ENCODE data around the gene ZFYVE28.

Gene ZFYVE28

GRCh38 chr4:2268357-2269205 lies 149.9 kb downstream of the ZFYVE28 start:
- H3K27ac Mint-ChIP-seq, result no peak overlapping the region

GRCh38 chr4:2267841-2268240 lies 150.6 kb downstream of the ZFYVE28 start:
- Mint-ChIP-seq H3K27me3 (no peaks in the 10 kb centered on the region), H3K27ac (no peak overlapping the region), H3K4me3 (no peak overlapping the region), H3K4me1 (peaks cover 7% of the 10 kb centered on the region), H3K9me3 (no peaks in the 10 kb centered on the region), H3K36me3 (no peaks in the 10 kb centered on the region)
- no peak for DNase-seq
- CTCF ChIA-PET, result no interaction called here

More at GRCh38 chr4:2268357-2269205, 149.9 kb downstream of the ZFYVE28 start:
- no peaks in the 10 kb centered on the region for H3K27me3 Mint-ChIP-seq
- no peak overlapping the region for H3K4me3 Mint-ChIP-seq
- H3K36me3 Mint-ChIP-seq, result no peaks in the 10 kb centered on the region
- DNase-seq, result no peak
- CTCF ChIA-PET, result no interaction called here
- no peaks in the 10 kb centered on the region for H3K9me3 Mint-ChIP-seq
- H3K4me1 Mint-ChIP-seq, result peaks cover 2% of the 10 kb centered on the region

- Mint-ChIP-seq H3K9me3 (no peaks in the 10 kb centered on the region), H3K4me3 (no peak overlapping the region), H3K27ac (no peak overlapping the region), H3K27me3 (no peaks in the 10 kb centered on the region), H3K4me1 (peaks cover 5% of the 10 kb centered on the region), H3K36me3 (no peaks in the 10 kb centered on the region)
- no peak for DNase-seq
- CTCF ChIA-PET, result no interaction called here
These were observed 151.1 kb downstream of the ZFYVE28 start for GRCh38 chr4:2267320-2267811.

- Mint-ChIP-seq H3K27ac (no peak overlapping the region), H3K4me1 (peaks cover 5% of the 10 kb centered on the region), H3K9me3 (no peaks in the 10 kb centered on the region), H3K27me3 (no peaks in the 10 kb centered on the region), H3K36me3 (no peaks in the 10 kb centered on the region), H3K4me3 (no peak overlapping the region)
- no peak for DNase-seq
- CTCF ChIA-PET, result interaction anchor here (0.7 kb wide), 1 partner anchor 46 kb away, joined by 3 read pairs; no protein-coding TSS in a partner anchor
These were observed 151.6 kb downstream of the ZFYVE28 start for GRCh38 chr4:2266821-2267220.

- H3K36me3 Mint-ChIP-seq, result no peaks in the 10 kb centered on the region
- H3K9me3 Mint-ChIP-seq, result no peaks in the 10 kb centered on the region
- CTCF ChIA-PET, result no interaction called here
- H3K4me3 Mint-ChIP-seq, result no peak overlapping the region
- DNase-seq, result no peak
- H3K27me3 Mint-ChIP-seq, result no peaks in the 10 kb centered on the region
- H3K4me1 Mint-ChIP-seq, result peaks cover 5% of the 10 kb centered on the region
- no peak overlapping the region for H3K27ac Mint-ChIP-seq
These were observed 152.3 kb downstream of the ZFYVE28 start for GRCh38 chr4:2266181-2266580.

GRCh38 chr4:2265113-2266110 lies 153.0 kb downstream of the ZFYVE28 start:
- no peaks in the 10 kb centered on the region for H3K27me3 Mint-ChIP-seq
- CTCF ChIA-PET, result interaction anchor here (0.8 kb wide), 1 partner anchor 17 kb away, joined by 3 read pairs; no protein-coding TSS in a partner anchor
- H3K36me3 Mint-ChIP-seq, result no peaks in the 10 kb centered on the region
- H3K4me1 Mint-ChIP-seq, result peaks cover 5% of the 10 kb centered on the region
- DNase-seq, result no peak
- H3K9me3 Mint-ChIP-seq, result no peaks in the 10 kb centered on the region
- H3K4me3 Mint-ChIP-seq, result no peak overlapping the region
- H3K27ac Mint-ChIP-seq, result no peak overlapping the region

DNA sequence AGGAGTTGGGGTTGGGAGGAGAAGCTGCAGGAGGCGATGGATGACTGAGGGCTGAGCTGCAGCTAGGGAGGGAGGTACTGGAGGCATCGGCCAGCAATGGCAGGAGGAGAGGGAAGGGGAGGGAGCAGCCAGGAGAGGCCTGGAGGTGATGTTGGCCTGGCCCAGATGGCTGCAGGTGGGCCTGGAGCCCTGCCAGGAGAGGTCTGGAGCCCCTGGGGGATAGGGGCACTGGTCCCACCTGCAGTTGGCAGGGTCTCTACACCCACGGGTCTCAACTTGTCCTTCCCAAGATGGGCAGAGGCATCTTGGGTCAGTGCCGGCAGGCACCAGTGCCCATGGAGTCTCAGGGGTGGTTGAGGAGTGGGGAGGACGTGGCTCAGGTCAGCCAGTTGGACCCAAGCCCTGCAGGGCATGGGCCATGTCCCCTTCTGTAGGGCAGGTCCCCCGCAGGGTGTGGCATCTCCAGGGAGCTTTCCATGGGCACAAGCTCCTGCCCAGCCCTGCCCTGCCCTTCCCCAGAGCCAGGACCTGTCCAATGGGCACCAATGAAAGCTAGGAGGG lies 153.9 kb downstream of the ZFYVE28 start:
- Mint-ChIP-seq H3K36me3 (no peaks in the 10 kb centered on the region), H3K27me3 (no peaks in the 10 kb centered on the region), H3K9me3 (no peaks in the 10 kb centered on the region), H3K27ac (no peak overlapping the region), H3K4me1 (peaks cover 5% of the 10 kb centered on the region), H3K4me3 (no peak overlapping the region)
- DNase-seq, result no peak
- CTCF ChIA-PET, result no interaction called here

DNA sequence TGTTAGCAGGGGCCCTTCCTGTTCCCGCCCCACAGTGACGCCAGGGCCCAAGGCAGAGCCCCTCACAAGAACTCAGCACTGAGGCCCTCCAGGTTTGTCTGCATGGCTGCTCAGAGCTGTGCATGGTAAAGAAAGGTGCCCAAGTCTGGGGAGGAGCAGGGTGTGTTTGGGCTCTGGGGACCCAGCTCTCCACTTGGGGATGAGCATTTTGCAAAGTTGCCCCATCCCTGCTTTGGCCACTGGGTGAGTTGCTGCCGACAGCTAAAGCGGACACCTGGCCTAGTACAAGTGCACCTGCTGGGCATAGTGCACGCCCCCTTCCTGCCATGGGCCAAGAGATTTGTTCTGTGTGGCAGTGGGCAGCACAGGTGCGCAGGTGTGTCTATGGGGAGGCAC lies 154.5 kb downstream of the ZFYVE28 start:
- CTCF ChIA-PET, result no interaction called here
- Mint-ChIP-seq H3K27ac (peak overlapping the region; percentile 45), H3K4me1 (peaks cover 5% of the 10 kb centered on the region), H3K9me3 (no peaks in the 10 kb centered on the region), H3K27me3 (no peaks in the 10 kb centered on the region), H3K36me3 (no peaks in the 10 kb centered on the region), H3K4me3 (peak overlapping the region; percentile 72)
- DNase-seq, result no peak

DNA sequence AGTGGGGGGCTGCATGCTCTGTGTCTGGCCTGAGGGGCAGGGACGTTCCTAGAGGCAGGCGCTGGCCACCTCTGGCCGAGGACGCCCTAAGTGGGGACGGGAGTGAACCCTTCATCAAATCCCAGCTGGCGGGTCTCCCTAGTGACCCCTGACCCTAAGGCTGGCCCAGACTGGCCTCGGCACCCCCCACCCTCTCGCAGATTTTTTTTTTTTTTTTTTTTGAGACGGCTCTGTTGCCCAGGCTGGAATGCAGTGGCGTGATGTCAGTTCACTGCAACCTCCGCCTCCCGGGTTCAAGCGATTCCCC lies 155.5 kb downstream of the ZFYVE28 start:
- Mint-ChIP-seq H3K27ac (peak overlapping the region; percentile 90), H3K36me3 (no peaks in the 10 kb centered on the region), H3K4me3 (peak overlapping the region; percentile 72), H3K4me1 (peaks cover 5% of the 10 kb centered on the region), H3K9me3 (no peaks in the 10 kb centered on the region), H3K27me3 (no peaks in the 10 kb centered on the region)
- CTCF ChIA-PET, result interaction anchor here (1.1 kb wide), 1 partner anchor 19 kb away, joined by 3 read pairs; no protein-coding TSS in a partner anchor
- DNase-seq, result no peak

- no peaks in the 10 kb centered on the region for H3K9me3 Mint-ChIP-seq
- CTCF ChIA-PET, result interaction anchor here (1.0 to 1.1 kb wide), 2 partner anchors 19 to 42 kb away, joined by 3 read pairs; no protein-coding TSS in a partner anchor
- peak overlapping the region; percentile 72 for H3K4me3 Mint-ChIP-seq
- H3K36me3 Mint-ChIP-seq, result no peaks in the 10 kb centered on the region
- H3K27me3 Mint-ChIP-seq, result no peaks in the 10 kb centered on the region
- peak overlapping the region; percentile 90 for H3K27ac Mint-ChIP-seq
- peaks cover 5% of the 10 kb centered on the region for H3K4me1 Mint-ChIP-seq
- DNase-seq, result peak; percentile 99
These were observed 156.1 kb downstream of the ZFYVE28 start for GRCh38 chr4:2262145-2262943.

GRCh38 chr4:2261853-2262144 lies 156.6 kb downstream of the ZFYVE28 start, which contains the start of gene MXD4:
MXD4 (minus strand) TSS chr4:2262109; CDS start chr4:2261980, 129 bp downstream.
- no peaks in the 10 kb centered on the region for H3K9me3 Mint-ChIP-seq
- peaks cover 5% of the 10 kb centered on the region for H3K4me1 Mint-ChIP-seq
- peak within 1 kb of the TSS; percentile 90 for H3K27ac Mint-ChIP-seq
- CTCF ChIA-PET, result interaction anchor here (1.0 kb wide), 1 partner anchor 42 kb away, joined by 3 read pairs; no protein-coding TSS in a partner anchor
- peak within 1 kb of the TSS; percentile 72 for H3K4me3 Mint-ChIP-seq
- no peak for DNase-seq
- no peaks in the 10 kb centered on the region for H3K27me3 Mint-ChIP-seq
- no peaks in the 10 kb centered on the region for H3K36me3 Mint-ChIP-seq

- Mint-ChIP-seq H3K4me1 (peaks cover 5% of the 10 kb centered on the region), H3K27ac (peak overlapping the region; percentile 77), H3K36me3 (no peaks in the 10 kb centered on the region), H3K4me3 (peak overlapping the region; percentile 72), H3K9me3 (no peaks in the 10 kb centered on the region), H3K27me3 (no peaks in the 10 kb centered on the region)
- DNase-seq, result peak; percentile 77
- CTCF ChIA-PET, result no interaction called here
These were observed 157.2 kb downstream of the ZFYVE28 start for GRCh38 chr4:2261110-2261852.
